NCI-H2107 treated with DMSO at 0.1 percent for 48 hours (cell line): ENCODE measurements around the gene PDGFB.

Experiments used
- DNase-seq: peaks from one replicate; lab custom pipeline; 2025; ENCODE audit not compliant: unreplicated experiment; lab: John Stamatoyannopoulos, UW

Gene PDGFB

DNA sequence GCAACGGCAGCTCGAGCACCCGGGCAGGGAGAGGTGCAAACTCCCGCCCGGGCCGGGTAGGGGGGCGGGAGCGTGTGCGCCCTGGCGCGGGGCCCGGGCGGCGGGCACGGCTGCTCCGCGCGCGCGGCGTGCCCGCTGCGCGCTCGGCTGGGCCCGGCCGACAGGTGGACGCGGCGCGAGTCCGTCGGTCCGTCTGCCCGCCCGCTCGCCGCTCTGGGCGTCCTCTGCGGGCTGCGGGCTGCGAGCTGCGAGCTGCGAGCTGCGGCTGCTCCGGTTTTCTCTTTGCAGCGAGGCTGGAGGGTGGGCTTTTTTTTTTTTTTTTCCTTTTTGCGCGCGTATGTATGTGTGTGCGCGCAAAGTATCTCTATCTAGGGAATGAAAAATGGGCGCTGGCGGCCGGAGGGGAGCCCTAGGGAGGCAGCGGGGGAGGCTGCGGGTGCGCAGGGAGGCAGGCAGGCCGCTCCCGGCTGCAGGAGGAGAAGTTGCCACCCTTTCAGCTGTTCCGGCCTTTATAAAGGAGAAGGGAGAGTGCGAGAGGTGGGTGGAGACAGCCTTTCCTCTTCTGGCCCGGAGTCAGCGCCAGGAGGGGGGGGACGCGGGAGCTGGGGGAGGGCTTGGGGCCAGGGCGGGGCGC, at the start of gene PDGFB:
Gene PDGFB (minus strand): TSS at position 487 of the 634 bp plus-strand sequence. CDS start 1,019 bp downstream, outside the sequence.
- no peak for DNase-seq

DNA sequence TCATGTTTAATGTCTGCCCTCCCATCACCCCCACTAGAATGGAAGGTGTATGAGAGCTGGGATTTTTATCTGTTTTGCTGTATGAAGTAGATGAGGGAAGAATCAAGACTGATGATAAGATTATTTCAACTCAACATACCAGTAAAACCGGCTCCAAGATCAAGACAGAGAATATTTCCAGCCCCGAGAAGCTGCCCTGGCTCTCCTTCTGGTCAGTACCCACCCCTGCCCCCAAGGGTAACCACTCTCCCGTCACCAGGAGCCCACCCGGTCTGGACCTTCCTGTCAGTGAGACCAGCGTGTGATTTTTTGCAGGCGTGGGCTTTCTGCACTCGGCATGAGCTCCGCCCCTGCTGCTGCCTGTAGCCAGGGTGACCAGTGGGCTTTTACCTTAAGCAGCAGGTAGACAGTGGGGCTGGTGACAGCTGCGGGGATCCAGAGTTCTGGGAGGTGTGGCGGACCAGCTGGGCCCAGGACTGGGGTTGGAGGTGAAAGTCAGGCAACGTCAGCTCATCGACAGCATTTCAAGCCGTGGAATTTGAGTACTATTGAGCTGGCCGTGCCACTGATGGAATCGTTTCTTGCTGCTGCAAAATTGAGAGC, 49.1 kb upstream of the PDGFB start:
- DNase-seq = no peak

- DNase-seq = no peak
Observed at GRCh38 chr22:39292561-39293074, 47.8 kb upstream of the PDGFB start.

- no peak for DNase-seq
Observed at GRCh38 chr22:39292031-39292462, 47.3 kb upstream of the PDGFB start.

- DNase-seq = no peak
Observed at GRCh38 chr22:39291523-39291922, 46.7 kb upstream of the PDGFB start.

- DNase-seq = no peak
Observed at GRCh38 chr22:39290724-39291161, 46.0 kb upstream of the PDGFB start.

DNA sequence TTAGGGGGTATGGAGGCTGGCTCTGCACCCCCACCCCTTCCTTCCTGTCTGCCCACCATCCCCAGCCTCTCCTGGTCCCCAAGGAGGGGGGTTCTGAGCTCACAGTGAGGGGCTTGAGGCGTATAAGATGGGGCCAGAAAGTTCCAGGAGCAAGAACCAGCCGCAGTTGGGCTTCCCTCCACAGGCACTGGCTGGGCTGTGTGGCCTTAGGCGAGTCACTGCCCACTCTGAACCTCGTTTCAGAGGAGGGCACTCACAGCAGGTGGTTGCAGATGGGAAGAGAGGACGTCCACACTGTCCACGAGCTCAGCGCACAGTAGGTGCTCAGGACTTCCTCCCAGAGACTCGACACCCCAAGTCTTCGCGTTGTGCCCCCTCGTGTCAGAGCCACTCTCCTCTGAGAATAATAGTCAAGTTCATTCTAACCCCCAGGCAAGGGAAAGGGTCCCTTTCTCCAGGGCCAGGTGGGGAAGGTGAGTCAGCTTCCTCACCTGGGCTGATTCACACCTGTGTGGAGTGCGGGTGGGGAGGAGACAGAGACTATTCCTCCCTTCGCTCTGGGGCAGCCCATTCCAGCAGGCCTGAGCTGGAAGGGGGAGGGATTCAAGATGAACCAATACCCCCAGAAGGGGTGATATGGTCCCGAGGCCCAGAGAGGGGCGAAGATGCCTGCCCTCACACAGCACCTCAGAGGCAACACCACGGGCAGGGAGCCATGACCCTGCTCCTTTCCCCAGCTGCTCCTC, 45.4 kb upstream of the PDGFB start:
- DNase-seq = no peak

DNA sequence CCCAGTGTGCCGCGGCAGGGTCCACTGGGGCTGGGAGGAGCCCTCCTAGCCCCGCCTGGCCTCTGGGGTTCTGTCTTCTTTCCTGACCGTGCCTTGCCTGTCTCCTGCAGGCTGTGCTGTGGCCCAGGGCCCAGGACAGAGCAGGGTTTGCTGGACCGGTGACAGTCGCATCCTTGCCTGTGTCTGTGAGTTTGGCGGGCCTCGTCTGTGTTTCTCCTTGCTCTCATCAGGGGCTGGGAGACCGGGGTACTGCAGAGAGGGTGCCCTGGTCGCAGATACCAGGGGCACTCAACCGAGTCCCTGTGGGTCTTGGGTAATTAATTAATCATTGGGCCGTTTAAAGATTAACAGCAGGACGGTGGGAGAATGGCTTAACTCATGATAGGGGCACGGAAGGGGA, 44.8 kb upstream of the PDGFB start:
- no peak for DNase-seq

DNA sequence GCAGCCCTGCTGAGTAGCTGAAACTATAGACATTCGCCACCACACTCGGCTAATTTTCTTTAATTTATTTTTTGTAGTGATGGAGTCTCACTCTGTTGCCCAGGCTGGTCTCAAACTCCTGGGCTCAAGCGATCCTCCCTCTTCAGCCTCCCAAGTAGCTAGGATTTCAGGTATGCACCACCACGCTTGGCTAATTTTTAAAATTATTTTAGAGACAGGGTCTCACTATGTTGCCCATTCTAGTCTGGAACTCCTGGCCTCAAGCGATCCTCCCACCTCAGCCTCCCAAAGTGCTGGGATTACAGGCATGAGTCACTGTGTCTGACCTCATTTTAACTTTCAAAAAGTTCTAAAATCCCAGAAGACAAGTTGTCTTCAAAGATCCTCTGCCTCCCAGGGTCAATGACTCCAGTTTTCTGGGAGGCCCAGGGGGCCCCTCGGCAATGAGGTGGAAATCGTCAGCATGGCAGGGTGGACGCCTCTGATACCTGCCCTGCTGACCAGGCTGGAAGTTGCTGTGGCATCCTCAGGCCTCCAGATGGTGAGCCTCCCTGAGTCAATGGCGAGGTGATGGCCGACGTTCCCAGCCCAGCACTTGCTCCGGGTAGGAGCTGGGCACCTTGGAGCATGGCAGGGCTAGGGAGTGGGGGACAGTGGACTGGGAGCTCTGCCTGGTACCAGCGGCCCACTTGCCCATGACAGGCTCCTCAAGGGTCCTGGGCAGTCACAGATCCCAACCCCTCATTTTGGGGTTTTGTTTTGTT, 43.5 kb upstream of the PDGFB start:
- no peak for DNase-seq

DNA sequence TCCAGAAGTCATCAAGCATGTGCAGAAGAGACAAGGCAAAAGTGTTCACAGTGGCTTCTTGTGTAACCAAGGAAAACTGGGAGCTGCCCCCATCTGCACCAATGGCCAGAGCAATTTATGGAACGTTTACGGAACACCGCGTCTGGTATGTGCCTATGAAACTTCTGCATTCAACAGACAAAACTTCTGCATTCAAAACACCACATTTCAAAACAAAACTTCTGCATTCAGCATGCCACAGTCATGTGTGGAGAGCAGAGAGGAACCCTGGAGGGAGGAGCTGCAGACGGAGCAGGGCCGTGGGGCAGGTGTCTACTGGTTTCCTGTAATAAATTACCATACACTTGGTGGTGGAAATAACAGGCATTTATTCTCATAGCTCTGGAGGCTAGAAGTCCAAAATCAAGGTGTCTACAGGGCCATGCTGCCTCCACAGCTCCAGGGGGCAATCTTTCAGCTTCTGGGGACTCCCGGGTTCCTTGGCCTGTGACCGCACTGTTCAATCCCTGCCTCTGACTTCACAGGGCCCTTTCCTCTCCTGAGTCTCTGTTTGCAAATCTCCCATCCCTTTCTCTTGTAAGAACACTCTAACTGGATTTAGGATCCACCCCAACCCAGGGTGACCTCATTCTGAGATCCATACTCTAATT, 42.4 kb upstream of the PDGFB start:
- no peak for DNase-seq

DNA sequence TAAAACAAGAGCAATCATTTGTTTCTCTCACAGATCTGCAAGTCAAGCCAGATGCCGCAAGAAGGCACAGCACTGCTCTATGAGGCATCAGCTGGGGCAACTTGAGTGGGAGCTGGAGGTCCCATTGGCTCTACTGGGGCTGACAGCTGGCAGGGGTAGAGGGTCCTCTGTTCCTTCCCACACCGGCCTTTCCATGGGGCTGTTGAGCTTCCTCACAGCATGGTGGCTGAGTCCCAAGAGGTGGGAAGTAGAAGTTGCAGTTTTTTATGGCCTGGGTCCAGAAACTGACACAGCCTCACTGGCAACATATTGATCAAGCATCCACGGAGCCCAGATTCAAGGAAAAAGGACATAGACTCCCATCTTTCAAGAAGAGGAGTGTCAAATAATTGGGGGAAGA, 40.2 kb upstream of the PDGFB start:
- DNase-seq = no peak

DNA sequence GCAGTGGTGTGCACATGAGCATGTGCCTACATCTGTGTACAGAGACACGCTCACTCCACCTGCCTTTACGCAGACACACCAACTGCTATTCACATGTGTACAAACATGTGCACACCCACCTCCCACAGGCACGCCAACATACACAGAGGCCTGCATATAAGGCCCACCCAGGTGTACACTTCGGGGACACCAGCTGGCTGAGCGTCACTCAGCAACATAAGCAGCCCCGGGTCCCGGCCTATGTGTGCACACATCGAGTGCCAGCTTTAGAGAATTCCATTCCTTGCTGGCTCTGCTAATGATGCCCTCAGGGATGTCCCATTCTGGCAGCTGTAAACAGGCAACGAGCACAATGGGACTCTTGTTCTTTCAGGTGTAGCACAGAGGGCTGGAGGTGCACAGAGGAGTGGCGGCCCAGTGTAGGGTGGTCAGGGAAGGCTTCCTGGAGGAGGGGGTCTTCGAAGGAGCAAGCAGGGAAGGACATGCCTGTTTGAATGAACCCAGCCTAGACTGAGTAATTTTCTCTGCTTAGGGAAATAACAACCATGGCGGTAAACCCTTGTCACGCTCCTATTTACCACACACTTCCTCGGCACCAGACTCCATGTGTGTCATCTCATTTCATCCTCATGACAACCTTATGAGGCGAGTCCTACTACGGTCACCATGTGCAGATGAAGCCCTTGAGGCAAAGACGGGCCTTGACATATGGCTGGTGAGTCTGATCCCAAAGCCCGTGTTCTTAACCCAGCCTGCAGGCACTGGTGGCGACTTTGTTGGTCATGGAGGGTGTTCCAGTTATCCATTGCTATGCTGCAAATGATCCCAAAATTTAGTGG, 39.6 kb upstream of the PDGFB start:
- DNase-seq = no peak

- DNase-seq = no peak
Observed at GRCh38 chr22:39283322-39284141, 38.8 kb upstream of the PDGFB start.

DNA sequence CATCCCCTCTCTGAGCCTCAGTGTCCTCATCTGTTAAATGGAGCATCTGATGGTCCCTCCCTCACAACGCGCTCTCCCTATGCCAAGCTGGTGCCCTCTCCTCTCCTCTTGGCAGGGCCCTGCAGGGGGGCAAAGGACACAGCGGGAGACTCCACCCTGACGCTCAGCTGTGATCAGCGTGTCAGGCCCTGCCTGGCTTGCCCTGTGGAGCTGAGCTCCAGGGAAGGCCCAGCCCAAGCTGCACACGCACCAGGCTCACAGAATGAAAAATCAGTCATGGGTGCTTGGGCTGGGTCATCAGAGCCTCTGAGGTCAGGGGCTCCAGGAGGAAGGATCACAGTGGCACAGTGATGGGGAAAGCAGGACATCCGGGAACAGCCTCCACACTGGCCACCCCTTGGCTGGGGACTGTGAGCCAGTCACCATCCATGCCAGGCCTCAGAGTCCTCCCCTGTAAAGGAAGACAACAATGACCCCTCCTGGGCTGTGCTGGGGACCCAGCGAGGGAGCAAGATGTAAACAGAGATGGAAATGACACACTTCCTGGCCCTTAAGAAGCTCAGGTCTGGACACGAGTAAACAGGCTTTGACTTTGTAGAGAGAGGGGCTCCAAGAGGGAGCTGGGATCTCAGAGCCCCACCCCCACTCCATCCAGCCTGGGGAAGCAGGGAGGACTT, 38.0 kb upstream of the PDGFB start:
- no peak for DNase-seq

DNA sequence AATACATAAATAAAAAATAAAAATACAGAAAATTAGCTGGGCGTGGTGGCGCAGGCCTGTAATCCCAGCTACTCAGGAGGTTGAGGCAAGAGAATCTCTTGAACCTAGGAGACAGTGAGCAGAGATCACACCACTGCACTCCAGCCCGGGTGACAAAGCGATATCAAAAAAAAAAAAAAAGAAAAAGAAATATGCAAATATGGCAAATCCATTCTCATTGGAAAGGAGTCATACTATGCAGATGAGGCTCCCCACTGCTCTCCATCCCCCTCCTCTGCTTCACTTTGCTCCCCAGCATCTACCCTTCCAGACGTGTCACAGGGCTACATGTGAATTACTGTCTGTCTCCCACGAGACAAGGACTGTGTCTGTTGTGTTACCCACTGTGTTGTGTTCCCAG, 36.3 kb upstream of the PDGFB start:
- DNase-seq = no peak

- DNase-seq = no peak
Observed at GRCh38 chr22:39280250-39280649, 35.5 kb upstream of the PDGFB start.

GRCh38 chr22:39279170-39279850, 34.5 kb upstream of the PDGFB start:
- no peak for DNase-seq

GRCh38 chr22:39278040-39278439, 33.3 kb upstream of the PDGFB start:
- no peak for DNase-seq
